GM23248 (cell line): Measurements from ENCODE around the gene KLHL10. TPM values are rescaled to one million over a fixed set of nuclear protein-coding genes. Genes with fewer than 3 reads are reported as not detected.
"Not testable (repeated sequence)": the region's sequence is repeated elsewhere in the genome, so short reads cannot be mapped to it uniquely, and the experiment has no call there.

Experiments
- DNase-seq: peaks from one replicate; pipeline ENCODE4 v3.0.0-alpha.2; 2015
- H2AFZ ChIP-seq: fragments of 200-600 bp; sonication (generic); 2 replicates; pipeline ENCODE4 v1.6.1; 2016; ENCODE audit warnings: antibody characterized with exemption
- H3F3A ChIP-seq: fragments of 200-600 bp; sonication (generic); 2 replicates; pipeline ENCODE4 v1.6.1; 2016; ENCODE audit warnings: mild to moderate bottlenecking, antibody characterized with exemption, mixed run types; ENCODE audit not compliant: insufficient read depth
- H3K27ac ChIP-seq: fragments of 200-600 bp; sonication (generic); 2 replicates; pipeline ENCODE4 v1.5.1; 2016; ENCODE audit warnings: mild to moderate bottlenecking
- H3K27me3 ChIP-seq: fragments of 200-600 bp; sonication (generic); replicated peaks from 2 replicates; pipeline ENCODE4 v1.6.1; 2016; ENCODE audit warnings: mild to moderate bottlenecking; ENCODE audit not compliant: insufficient read depth
- H3K36me3 ChIP-seq: fragments of 200-600 bp; sonication (generic); 2 replicates; pipeline ENCODE4 v1.6.1; 2016; ENCODE audit warnings: low read depth, mild to moderate bottlenecking
- H3K4me1 ChIP-seq: fragments of 200-600 bp; sonication (generic); 2 replicates; pipeline ENCODE4 v1.6.1; 2016; ENCODE audit warnings: mild to moderate bottlenecking; ENCODE audit not compliant: insufficient read depth
- H3K4me2 ChIP-seq: fragments of 200-600 bp; sonication (generic); one replicate; pipeline ENCODE4 v1.6.1; 2016; ENCODE audit warnings: mild to moderate bottlenecking; ENCODE audit not compliant: unreplicated experiment
- H3K4me3 ChIP-seq: fragments of 200-600 bp; sonication (generic); 2 replicates; pipeline ENCODE4 v1.5.1; 2016; ENCODE audit warnings: mild to moderate bottlenecking
- H3K79me2 ChIP-seq: fragments of 200-600 bp; sonication (generic); 2 replicates; pipeline ENCODE4 v1.6.1; 2016; ENCODE audit warnings: mild to moderate bottlenecking; ENCODE audit not compliant: insufficient read depth
- H3K9ac ChIP-seq: fragments of 200-600 bp; sonication (generic); 2 replicates; pipeline ENCODE4 v1.6.1; 2016; ENCODE audit warnings: mild to moderate bottlenecking
- H3K9me2 ChIP-seq: fragments of 200-600 bp; sonication (generic); 2 replicates; pipeline ENCODE4 v1.6.1; 2016; ENCODE audit warnings: mixed run types, mild to moderate bottlenecking, moderate library complexity; ENCODE audit not compliant: insufficient read depth
- H3K9me3 ChIP-seq: fragments of 200-600 bp; sonication (generic); one replicate; pipeline ENCODE4 v1.6.1; 2017; ENCODE audit warnings: low read depth
- H4K20me1 ChIP-seq: fragments of 200-600 bp; sonication (generic); 2 replicates; pipeline ENCODE4 v1.6.0; 2016; ENCODE audit not compliant: insufficient read depth
- EZH2 ChIP-seq: fragments of 200-600 bp; sonication (generic); IDR thresholded peaks from 2 replicates; pipeline ENCODE4 v1.6.1; 2018; ENCODE audit warnings: antibody characterized with exemption, mild to moderate bottlenecking; ENCODE audit not compliant: insufficient read depth, poor library complexity, severe bottlenecking
- EZH2phosphoT487 ChIP-seq: fragments of 200-600 bp; sonication (generic); IDR thresholded peaks from 2 replicates; pipeline ENCODE4 v1.6.1; 2018; ENCODE audit warnings: antibody characterized with exemption, moderate library complexity, mild to moderate bottlenecking, low read depth; ENCODE audit not compliant: insufficient read depth
- WGBS, 2 experiments: methylation state at CpG; one replicate each; pipeline ENCODE4 v1.1.6; 2015 to 2017; ENCODE audit warnings: low lambda C conversion rate in 2 of 2, low coverage in 1 of 2; ENCODE audit errors: missing lambda C conversion rate in 2 of 2; 5-methylcytosine and 5-hydroxymethylcytosine counted together
- in situ Hi-C: fragments of 300-500 bp; cut with MboI; formaldehyde crosslinking; loops from 2 replicates; pipeline ENCODE4 v1.15.0; 2020
- polyA plus RNA-seq: library from polyadenylated mRNA; unstranded; fragments of >200 nt; fragmentation: Nextera tagmentation; extraction: Ambion mirVana; gene quantifications from 2 replicates; pipeline ENCODE4 v1.2.1, GENCODE V29; 2016
- total RNA-seq: library from RNA; depleted of rRNA; stranded (reverse); fragments of >200 nt; shearing (Covaris generic); gene quantifications from 2 replicates; pipeline ENCODE4 v1.2.3, GENCODE V29; 2014

KLHL10 gene
- total and polyA plus RNA-seq, 2 experiments from 2014 or later: 0.09 to 2.3 TPM

- H4K20me1 ChIP-seq: no peaks in the 10 kb centered on the region
- 0 out of 2 replicates have a peak, but pooled peaks cover 5% of the 10 kb centered on the region for H3K4me1 ChIP-seq
- H3K9ac ChIP-seq: peak overlapping the region; percentile 82
- H3K9me2 ChIP-seq: no peaks in the 10 kb centered on the region
- H2AFZ ChIP-seq: peak overlapping the region; percentile 93
- H3F3A ChIP-seq: no peaks in the 10 kb centered on the region
- no peaks in the 10 kb centered on the region for H3K27me3 ChIP-seq
- in situ Hi-C loops: no loop called here
- peaks cover 16% of the 10 kb centered on the region for H3K79me2 ChIP-seq
- H3K27ac ChIP-seq: no peak overlapping the region
- TF ChIP-seq EZH2: no peak
- no peak for TF ChIP-seq EZH2phosphoT487
- DNase-seq: peak; percentile 39
- no peaks in the 10 kb centered on the region; the same call in 1 of the 2 replicates for H3K36me3 ChIP-seq
- WGBS, 2 experiments: 15 to 19% methylated on average over 13 of the region's 13 CpGs
- peak overlapping the region; percentile 82 for H3K4me2 ChIP-seq
- H3K9me3 ChIP-seq: no peaks in the 10 kb centered on the region
- H3K4me3 ChIP-seq: peak overlapping the region; percentile 80
Observed at GRCh38 chr17:41835214-41835799, 2.3 kb upstream of the KLHL10 start.

DNA sequence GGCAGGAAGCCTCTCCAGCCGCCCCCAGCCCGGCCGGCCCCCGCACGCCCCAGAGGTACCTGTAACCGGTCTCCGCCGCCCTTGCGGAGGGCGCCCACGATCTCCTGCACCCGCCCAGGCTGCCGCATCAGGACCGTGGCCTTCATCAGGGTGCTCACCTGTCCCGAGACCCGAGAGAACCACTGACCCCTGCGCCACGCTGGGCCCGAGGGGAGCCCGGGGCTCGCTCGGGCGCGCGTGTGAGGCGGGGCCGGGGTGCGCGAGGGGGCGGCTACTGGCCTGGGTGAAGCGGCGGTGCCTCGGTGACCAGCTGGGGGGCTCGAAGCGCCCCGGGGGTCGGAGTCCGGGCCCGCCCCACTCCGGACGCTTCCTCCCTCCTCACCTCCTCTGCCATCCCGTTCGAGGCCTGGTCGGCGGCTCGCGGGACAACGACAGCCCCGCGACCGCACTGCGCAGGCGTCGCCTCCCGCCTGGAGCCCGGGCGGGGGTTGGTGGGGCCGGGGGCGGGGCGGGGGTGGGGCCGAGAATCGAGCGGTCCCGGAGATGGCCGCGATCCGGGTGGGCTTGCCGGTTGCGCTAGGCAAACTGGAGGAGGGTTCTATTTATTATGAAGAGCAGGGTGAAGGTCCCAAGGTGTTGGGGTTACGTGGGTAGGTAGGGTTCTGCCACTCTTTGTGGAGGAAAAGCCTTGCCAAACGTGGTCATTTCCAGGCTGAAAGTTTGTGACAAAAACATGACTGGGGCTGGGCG is 1.6 kb upstream of the KLHL10 start, which contains the start of gene NT5C3B:
Gene NT5C3B (minus strand): TSS at position 433 of the 750 bp plus-strand sequence. CDS start 39 bp downstream, at position 394.
- peak within 1 kb of the TSS; percentile 80 for H3K4me3 ChIP-seq
- H3K79me2 ChIP-seq: peaks cover 16% of the 10 kb centered on the region
- no peaks in the 10 kb centered on the region for H3K27me3 ChIP-seq
- H3K9ac ChIP-seq: peak within 1 kb of the TSS; percentile 82
- no peaks in the 10 kb centered on the region; the same call in 1 of the 2 replicates for H3K36me3 ChIP-seq
- DNase-seq: peak; percentile 68
- no peaks in the 10 kb centered on the region for H4K20me1 ChIP-seq
- in situ Hi-C loops: no loop called here
- H2AFZ ChIP-seq: peak within 1 kb of the TSS; percentile 93
- H3K4me1 ChIP-seq: 0 out of 2 replicates have a peak, but pooled peaks cover 5% of the 10 kb centered on the region
- TF ChIP-seq EZH2phosphoT487 (no peak), EZH2 (no peak)
- H3K4me2 ChIP-seq: peak within 1 kb of the TSS; percentile 82
- H3K9me3 ChIP-seq: no peaks in the 10 kb centered on the region
- no peaks in the 10 kb centered on the region for H3K9me2 ChIP-seq
- H3F3A ChIP-seq: no peaks in the 10 kb centered on the region
- 1% methylated on average over 59 to 72 of the region's 72 CpGs for whole genome bisulfite sequencing, 2 experiments
- H3K27ac ChIP-seq: no peak within 1 kb of the TSS

DNA sequence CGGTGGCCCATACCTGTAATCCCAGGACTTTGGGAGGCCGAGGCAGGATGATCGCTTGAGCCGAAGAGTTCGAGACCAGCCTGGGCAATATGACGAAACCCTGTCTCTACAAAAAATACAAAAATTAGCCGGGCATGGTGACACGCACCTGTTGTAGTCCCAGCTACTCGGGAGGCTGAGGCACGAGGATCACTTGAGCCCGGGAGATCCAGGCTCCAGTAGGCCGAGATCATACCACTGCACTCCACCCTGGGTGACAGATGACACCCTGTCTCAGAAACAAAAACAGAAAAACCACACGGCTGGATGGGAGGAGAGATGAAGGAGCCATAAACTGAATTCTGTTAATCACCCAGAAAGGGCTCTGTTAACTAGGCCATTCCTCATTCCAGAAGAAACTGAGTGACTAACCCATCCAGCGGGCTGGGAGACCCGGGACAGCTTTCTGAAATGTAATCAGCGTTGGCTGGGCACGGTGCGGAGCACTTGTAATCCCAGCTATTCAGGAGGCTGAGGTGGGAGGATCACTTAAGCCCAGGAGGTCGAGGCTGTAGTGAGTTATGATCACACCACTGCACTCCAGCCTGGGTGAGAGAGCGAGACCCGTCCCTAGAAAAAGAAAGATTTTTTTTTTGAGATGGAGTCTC is 952 bp upstream of the KLHL10 start:
- peak overlapping the region; percentile 82 for H3K9ac ChIP-seq
- in situ Hi-C loops: no loop called here

DNA sequence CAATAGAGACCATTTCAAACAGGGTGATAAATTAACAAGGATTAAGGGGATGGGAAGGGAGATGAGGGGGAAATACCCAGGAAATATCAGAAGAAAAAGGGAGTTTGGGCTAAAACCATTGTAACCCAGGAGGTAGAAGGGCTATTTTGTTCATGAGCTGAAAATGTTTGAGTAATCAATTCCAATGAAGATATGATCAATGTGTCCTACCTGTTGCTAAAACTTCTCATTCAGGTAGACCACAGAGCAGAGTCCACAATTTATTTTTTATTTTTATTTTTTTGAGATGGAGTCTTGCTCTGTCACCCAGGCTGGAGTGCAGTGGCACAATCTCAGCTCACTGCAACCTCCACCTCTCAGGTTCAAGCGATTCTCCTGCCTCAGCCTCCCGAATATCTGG is 1.8 kb downstream of the KLHL10 start:
- peaks cover 13% of the 10 kb centered on the region for H3K79me2 ChIP-seq
- H4K20me1 ChIP-seq, in situ Hi-C loops, H2AFZ ChIP-seq, H3K9ac ChIP-seq, H3K27me3 ChIP-seq, H3K9me2 ChIP-seq, H3K27ac ChIP-seq, H3F3A ChIP-seq, H3K4me2 ChIP-seq, H3K4me3 ChIP-seq, H3K36me3 ChIP-seq, DNase-seq, H3K4me1 ChIP-seq, H3K9me3 ChIP-seq: not testable (repeated sequence)
- WGBS, 2 experiments: 76 to 80% methylated on average over 2 of the region's 2 CpGs

More for the DNA sequence above, 952 bp upstream of the KLHL10 start:
- Histone ChIP-seq H3K4me2 (peak overlapping the region; percentile 81), H3F3A (no peaks in the 10 kb centered on the region), H2AFZ (peak overlapping the region; percentile 93), H3K4me1 (0 out of 2 replicates have a peak, but pooled peaks cover 5% of the 10 kb centered on the region), H4K20me1 (no peaks in the 10 kb centered on the region), H3K79me2 (peaks cover 16% of the 10 kb centered on the region), H3K27me3 (no peaks in the 10 kb centered on the region), H3K9me3 (no peaks in the 10 kb centered on the region), H3K9me2 (no peaks in the 10 kb centered on the region), H3K27ac (no peak overlapping the region), H3K36me3 (no peaks in the 10 kb centered on the region; the same call in 1 of the 2 replicates), H3K4me3 (peak overlapping the region; percentile 80)
- no peak for TF ChIP-seq EZH2phosphoT487
- no peak for TF ChIP-seq EZH2
- peak; percentile 38 for DNase-seq
- WGBS, 2 experiments: 34 to 39% methylated on average over 21 of the region's 21 CpGs

GRCh38 chr17:41840781-41841180 is 3.2 kb downstream of the KLHL10 start:
- H3K4me1 ChIP-seq, H3K9ac ChIP-seq, in situ Hi-C loops, H3F3A ChIP-seq, H4K20me1 ChIP-seq, H3K27ac ChIP-seq, H3K9me3 ChIP-seq, H3K4me2 ChIP-seq, H3K4me3 ChIP-seq, H3K9me2 ChIP-seq, H3K36me3 ChIP-seq, H3K79me2 ChIP-seq, H3K27me3 ChIP-seq, DNase-seq, H2AFZ ChIP-seq: not testable (repeated sequence)
- WGBS, 2 experiments: 80 to 83% methylated on average over 6 of the region's 6 CpGs
